ENCODE data around the gene C3.

- TF ChIP-seq, protein P1, sequence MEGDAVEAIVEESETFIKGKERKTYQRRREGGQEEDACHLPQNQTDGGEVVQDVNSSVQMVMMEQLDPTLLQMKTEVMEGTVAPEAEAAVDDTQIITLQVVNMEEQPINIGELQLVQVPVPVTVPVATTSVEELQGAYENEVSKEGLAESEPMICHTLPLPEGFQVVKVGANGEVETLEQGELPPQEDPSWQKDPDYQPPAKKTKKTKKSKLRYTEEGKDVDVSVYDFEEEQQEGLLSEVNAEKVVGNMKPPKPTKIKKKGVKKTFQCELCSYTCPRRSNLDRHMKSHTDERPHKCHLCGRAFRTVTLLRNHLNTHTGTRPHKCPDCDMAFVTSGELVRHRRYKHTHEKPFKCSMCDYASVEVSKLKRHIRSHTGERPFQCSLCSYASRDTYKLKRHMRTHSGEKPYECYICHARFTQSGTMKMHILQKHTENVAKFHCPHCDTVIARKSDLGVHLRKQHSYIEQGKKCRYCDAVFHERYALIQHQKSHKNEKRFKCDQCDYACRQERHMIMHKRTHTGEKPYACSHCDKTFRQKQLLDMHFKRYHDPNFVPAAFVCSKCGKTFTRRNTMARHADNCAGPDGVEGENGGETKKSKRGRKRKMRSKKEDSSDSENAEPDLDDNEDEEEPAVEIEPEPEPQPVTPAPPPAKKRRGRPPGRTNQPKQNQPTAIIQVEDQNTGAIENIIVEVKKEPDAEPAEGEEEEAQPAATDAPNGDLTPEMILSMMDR (IDR thresholded peaks at IDR 0.05), result no peak
- no peak for TF ChIP-seq EZH2 (IDR thresholded peaks at IDR 0.05)
- no peak for TF ChIP-seq EZH2phosphoT487 (IDR thresholded peaks at IDR 0.05)
These were observed 3.9 kb downstream of the C3 start for GRCh38 chr19:6716610-6716970.
